KMS-11 (cell line): ENCODE data around the gene EIF5.

Experiments used
- H2AFZ ChIP-seq: fragments of 200-600 bp; sonication (generic); 2 replicates; pipeline ENCODE4 v1.6.1; 2016; ENCODE audit warnings: antibody characterized with exemption, mixed run types, low read depth
- H3K27ac ChIP-seq: fragments of 200-600 bp; sonication (generic); 2 replicates; pipeline ENCODE4 v1.6.1; 2016; ENCODE audit warnings: mild to moderate bottlenecking, mixed run types
- H3K27me3 ChIP-seq: fragments of 200-600 bp; sonication (generic); 2 replicates; pipeline ENCODE4 v1.6.1; 2017; ENCODE audit warnings: mild to moderate bottlenecking, low read depth, mixed run types, moderate library complexity; ENCODE audit not compliant: insufficient read depth
- H3K36me3 ChIP-seq: fragments of 200-600 bp; sonication (generic); 2 replicates; pipeline ENCODE4 v1.6.1; 2017; ENCODE audit warnings: mild to moderate bottlenecking, mixed run types; ENCODE audit not compliant: insufficient read depth
- H3K4me1 ChIP-seq: fragments of 200-600 bp; sonication (generic); 2 replicates; pipeline ENCODE4 v1.6.1; 2016; ENCODE audit warnings: mild to moderate bottlenecking, low read depth, mixed run types; ENCODE audit not compliant: poor library complexity, severe bottlenecking
- H3K4me2 ChIP-seq: fragments of 200-600 bp; sonication (generic); 2 replicates; pipeline ENCODE4 v1.7.0; 2016; ENCODE audit warnings: mild to moderate bottlenecking, mixed run types
- H3K4me3 ChIP-seq: fragments of 200-600 bp; sonication (generic); IDR thresholded peaks from 2 replicates; pipeline ENCODE4 v1.6.1; 2017; ENCODE audit warnings: low read depth, low read length, mixed read lengths; ENCODE audit not compliant: insufficient read depth
- H3K79me2 ChIP-seq: fragments of 200-600 bp; sonication (generic); 2 replicates; pipeline ENCODE4 v1.6.1; 2016; ENCODE audit warnings: low read depth, mixed run types; ENCODE audit not compliant: insufficient read depth
- H3K9ac ChIP-seq: fragments of 200-600 bp; sonication (generic); 2 replicates; pipeline ENCODE4 v1.6.1; 2016; ENCODE audit warnings: mild to moderate bottlenecking, mixed run types
- H4K20me1 ChIP-seq: fragments of 200-600 bp; sonication (generic); 2 replicates; pipeline ENCODE4 v1.6.1; 2016; ENCODE audit warnings: mild to moderate bottlenecking, mixed run types; ENCODE audit not compliant: insufficient read depth
- TF ChIP-seq, protein P1 (sequence below): fragments of 200-600 bp; sonication (generic); conservative IDR thresholded peaks from 2 replicates; pipeline ENCODE4 v1.6.1; 2017; ENCODE audit warnings: low read depth, mild to moderate bottlenecking, antibody characterized with exemption, low read length, moderate library complexity, mixed read lengths

The EIF5 gene

GRCh38 chr14:103334644-103335622 lies 896 bp downstream of the EIF5 start:
- Histone ChIP-seq H3K79me2 (peaks cover 35% of the 10 kb centered on the region), H3K4me1 (peaks cover 68% of the 10 kb centered on the region), H3K4me3 (no peak overlapping the region), H4K20me1 (no peaks in the 10 kb centered on the region), H3K4me2 (peak overlapping the region; percentile 94), H2AFZ (no peak overlapping the region), H3K27me3 (no peaks in the 10 kb centered on the region), H3K36me3 (peaks cover 36% of the 10 kb centered on the region; the same call in 1 of the 2 replicates), H3K9ac (peak overlapping the region; percentile 91), H3K27ac (peak overlapping the region; percentile 92; the same call in 1 of the 2 replicates)
- TF ChIP-seq, protein P1, sequence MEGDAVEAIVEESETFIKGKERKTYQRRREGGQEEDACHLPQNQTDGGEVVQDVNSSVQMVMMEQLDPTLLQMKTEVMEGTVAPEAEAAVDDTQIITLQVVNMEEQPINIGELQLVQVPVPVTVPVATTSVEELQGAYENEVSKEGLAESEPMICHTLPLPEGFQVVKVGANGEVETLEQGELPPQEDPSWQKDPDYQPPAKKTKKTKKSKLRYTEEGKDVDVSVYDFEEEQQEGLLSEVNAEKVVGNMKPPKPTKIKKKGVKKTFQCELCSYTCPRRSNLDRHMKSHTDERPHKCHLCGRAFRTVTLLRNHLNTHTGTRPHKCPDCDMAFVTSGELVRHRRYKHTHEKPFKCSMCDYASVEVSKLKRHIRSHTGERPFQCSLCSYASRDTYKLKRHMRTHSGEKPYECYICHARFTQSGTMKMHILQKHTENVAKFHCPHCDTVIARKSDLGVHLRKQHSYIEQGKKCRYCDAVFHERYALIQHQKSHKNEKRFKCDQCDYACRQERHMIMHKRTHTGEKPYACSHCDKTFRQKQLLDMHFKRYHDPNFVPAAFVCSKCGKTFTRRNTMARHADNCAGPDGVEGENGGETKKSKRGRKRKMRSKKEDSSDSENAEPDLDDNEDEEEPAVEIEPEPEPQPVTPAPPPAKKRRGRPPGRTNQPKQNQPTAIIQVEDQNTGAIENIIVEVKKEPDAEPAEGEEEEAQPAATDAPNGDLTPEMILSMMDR: no peak

DNA sequence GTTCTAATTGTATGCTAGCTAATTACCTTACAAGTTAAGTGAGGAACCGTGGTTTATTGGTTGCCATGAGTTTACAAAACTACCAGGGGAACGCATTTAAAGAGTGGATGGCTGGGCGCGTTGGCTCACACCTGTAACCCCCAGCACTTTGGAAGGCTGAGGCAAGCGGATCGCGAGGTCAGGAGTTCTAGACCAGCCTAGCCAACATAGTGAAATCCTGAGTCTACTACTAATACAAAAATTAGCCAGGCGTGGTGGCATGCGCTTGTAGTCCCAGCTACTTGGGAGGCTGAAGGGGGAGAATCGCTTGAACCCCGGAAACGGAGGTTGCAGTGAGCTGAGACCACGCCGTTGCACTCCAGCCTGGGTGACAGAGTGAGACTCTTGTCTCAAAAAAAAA lies 2.2 kb downstream of the EIF5 start:
- no peaks in the 10 kb centered on the region for H3K27me3 ChIP-seq
- peaks cover 62% of the 10 kb centered on the region for H3K4me1 ChIP-seq
- H3K4me2 ChIP-seq: peak overlapping the region; percentile 94
- no peaks in the 10 kb centered on the region for H4K20me1 ChIP-seq
- TF ChIP-seq, protein P1: no peak
- peaks cover 42% of the 10 kb centered on the region; the same call in 1 of the 2 replicates for H3K36me3 ChIP-seq
- no peak overlapping the region for H3K4me3 ChIP-seq
- no peak overlapping the region for H3K9ac ChIP-seq
- H3K27ac ChIP-seq: no peak overlapping the region
- peaks cover 35% of the 10 kb centered on the region for H3K79me2 ChIP-seq
- no peak overlapping the region for H2AFZ ChIP-seq

- Histone ChIP-seq H3K4me3 (no peak overlapping the region), H3K79me2 (peaks cover 35% of the 10 kb centered on the region), H3K36me3 (peaks cover 47% of the 10 kb centered on the region; the same call in 1 of the 2 replicates), H3K9ac (no peak overlapping the region), H2AFZ (no peak overlapping the region), H3K27me3 (no peaks in the 10 kb centered on the region), H3K27ac (no peak overlapping the region), H4K20me1 (no peaks in the 10 kb centered on the region), H3K4me1 (peaks cover 46% of the 10 kb centered on the region), H3K4me2 (no peak overlapping the region; the same call in 1 of the 2 replicates)
- TF ChIP-seq, protein P1: no peak
Measured at GRCh38 chr14:103337794-103338193, 3.8 kb downstream of the EIF5 start.

GRCh38 chr14:103339561-103339960 lies 5.5 kb downstream of the EIF5 start:
- TF ChIP-seq, protein P1: no peak
- Histone ChIP-seq H3K4me1 (peaks cover 49% of the 10 kb centered on the region), H3K79me2 (peaks cover 35% of the 10 kb centered on the region), H3K27ac (no peak overlapping the region), H3K9ac (no peak overlapping the region), H2AFZ (no peak overlapping the region), H3K36me3 (peaks cover 47% of the 10 kb centered on the region; the same call in 1 of the 2 replicates), H3K4me2 (no peak overlapping the region), H3K4me3 (no peak overlapping the region), H4K20me1 (no peaks in the 10 kb centered on the region), H3K27me3 (no peaks in the 10 kb centered on the region)
